Fibroblast of skin of right biceps (primary cell): Measurements from ENCODE around the gene SOX13.

Experiments used
- DNase-seq: peaks from one replicate; pipeline ENCODE4 v3.0.0-alpha.2; 2013

Gene SOX13

DNA sequence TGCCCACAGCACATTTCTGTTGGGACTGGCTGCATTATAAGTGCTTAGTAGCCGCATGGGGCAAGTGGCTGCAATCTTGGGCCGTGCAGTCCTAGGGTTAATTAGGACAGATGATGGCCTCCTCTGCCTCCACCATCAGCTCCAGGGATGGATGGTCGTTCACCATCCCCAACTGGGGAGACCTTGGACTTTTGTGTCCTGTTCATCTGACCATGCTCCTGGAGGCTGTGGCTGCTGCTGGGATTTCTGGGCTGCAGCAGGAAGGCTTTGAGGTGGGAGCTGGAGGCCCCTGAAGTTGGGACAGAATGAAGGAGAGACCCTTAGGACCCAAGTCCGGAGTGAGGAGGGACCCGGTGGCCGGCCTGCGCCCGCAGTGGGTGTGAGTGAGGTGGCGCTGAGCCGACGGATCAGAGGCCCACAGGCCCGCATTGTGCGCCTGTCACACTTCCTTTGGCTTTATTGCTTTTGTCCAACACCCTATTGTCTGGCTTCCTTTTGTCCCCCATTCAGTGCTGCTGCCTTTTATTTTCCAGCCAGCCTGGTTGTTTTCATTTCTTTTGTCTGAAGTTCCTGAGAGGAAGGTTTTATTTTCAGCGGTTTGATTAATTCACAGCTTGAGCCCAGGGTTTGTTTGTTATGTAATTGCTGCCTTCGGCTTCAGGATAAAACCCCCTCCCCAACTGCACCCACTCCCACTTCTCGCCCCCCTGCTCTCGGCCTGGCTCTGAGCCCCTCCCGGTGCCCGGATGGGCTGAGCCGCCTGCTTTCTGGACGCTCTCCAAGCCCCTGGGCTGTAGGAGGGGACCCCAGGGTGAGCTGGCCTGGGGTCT is 35.6 kb downstream of the SOX13 start:
- no peak for DNase-seq

DNA sequence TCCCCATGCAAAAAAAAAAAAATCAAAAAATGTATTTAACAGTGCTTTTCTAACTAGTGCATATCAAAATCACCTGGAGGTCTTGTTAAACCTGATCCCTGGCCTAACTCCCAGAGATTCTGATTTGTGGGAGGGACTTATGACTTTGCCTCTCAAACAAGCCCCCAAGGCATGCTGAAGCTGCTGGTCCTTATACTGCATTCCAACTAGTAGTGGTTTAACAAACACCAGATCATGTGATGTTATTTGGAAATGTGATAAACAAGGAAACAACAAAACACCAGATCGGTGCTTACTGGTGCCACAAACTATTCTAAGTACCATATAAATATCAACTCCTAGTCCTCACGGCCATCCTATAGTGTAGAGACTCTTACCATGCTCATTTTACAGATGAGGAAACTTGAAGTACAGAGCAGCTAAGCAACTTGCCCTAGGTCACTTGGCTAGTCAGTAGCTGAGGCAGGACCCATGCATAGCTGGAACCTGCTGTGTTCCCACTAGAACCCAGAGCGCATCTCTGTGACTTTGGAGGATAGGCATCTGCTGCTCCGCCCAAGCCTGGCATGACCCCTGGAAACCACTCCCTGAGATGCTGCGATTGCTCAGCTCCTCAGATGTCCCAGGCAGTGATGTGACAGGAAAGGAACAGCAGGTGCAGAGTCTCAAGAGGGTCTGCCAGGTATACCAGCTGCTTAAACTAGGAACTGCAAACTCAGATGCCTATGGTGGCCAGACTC is 38.1 kb downstream of the SOX13 start:
- no peak for DNase-seq

- no peak for DNase-seq
These were observed 40.2 kb downstream of the SOX13 start for GRCh38 chr1:204112876-204113730.

GRCh38 chr1:204113896-204114295 is 41.0 kb downstream of the SOX13 start:
- DNase-seq = no peak

DNA sequence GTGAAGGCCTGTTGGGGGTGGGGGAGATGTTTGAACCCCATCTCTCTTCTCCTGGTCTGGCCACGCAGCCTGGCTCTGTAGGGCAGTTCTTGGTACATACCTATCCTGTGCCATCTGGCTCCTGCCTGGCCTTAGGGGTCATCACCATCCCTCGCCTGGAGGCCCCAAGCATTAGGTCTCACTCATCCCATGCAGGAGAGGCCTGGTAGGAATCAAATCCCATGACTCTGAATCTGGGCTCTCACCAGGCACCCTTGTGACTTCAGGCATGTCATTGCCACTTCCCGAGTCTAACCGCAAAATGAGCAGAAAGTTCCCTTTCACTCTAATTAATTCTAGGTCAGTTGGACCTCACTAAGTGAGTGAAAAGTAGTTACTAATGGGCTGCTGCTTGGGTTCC is 41.7 kb downstream of the SOX13 start:
- no peak for DNase-seq

DNA sequence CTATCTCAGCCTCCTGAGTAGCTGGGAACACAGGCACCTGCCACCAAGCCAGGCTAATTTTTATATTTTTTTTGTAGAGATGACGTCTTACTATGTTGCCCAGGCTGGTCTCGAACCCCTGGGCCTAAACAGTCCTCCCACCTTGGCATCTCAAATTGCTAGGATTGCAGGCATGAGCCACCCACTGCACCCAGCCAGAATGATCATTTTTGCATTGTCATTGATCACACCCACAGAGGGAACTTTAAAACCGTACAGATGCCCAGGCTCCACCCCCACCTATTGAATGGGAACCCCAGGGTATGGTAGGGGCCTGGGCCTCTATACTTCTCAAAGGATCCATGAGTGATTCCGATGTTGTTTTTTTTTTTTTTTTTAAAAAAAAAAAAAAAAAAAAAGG is 42.2 kb downstream of the SOX13 start:
- no peak for DNase-seq

DNA sequence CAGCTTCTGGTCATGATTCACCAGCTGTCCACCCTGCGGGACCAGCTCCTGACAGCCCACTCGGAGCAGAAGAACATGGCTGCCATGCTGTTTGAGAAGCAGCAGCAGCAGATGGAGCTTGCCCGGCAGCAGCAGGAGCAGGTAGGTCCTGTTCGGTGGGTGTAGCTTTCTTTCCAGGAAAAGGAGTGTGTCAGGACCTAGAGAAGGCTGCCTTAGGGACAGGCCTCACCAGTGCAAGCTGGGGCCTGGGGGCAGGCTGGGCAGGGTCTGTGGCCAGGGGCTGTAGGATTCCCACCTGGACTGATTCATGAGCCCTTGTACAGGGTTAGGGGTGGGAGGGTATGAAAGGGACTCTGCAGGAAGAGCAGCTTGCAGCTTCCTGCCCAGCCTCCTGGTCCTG is 43.6 kb downstream of the SOX13 start:
- no peak for DNase-seq

DNA sequence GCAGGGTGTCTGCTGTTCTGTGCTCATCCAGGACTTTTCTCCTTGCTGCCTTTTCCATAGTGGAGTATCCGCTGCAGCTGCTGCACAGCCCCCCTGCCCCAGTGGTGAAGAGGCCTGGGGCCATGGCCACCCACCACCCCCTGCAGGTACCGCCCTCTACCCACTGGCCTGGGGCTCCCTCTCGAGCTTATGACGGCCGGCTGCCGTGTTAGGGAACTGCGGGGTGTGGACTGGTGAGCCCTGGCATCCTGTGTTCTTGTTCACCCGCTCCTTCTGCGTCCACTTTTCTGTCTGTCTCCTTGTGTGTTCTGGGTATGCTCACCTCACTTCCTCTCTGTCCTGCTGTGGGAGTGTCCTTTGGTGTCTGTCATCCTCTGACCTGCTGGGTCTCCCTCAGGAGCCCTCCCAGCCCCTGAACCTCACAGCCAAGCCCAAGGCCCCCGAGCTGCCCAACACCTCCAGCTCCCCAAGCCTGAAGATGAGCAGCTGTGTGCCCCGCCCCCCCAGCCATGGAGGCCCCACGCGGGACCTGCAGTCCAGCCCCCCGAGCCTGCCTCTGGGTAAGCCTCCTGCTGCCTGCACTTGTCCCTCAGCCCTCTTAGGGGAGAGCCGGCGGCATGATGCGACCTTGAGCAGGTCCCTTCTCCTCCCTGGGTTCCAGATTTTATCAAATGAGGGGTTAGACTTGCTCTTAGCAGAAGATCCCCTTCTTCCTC is 49.1 kb downstream of the SOX13 start:
- DNase-seq = no peak

DNA sequence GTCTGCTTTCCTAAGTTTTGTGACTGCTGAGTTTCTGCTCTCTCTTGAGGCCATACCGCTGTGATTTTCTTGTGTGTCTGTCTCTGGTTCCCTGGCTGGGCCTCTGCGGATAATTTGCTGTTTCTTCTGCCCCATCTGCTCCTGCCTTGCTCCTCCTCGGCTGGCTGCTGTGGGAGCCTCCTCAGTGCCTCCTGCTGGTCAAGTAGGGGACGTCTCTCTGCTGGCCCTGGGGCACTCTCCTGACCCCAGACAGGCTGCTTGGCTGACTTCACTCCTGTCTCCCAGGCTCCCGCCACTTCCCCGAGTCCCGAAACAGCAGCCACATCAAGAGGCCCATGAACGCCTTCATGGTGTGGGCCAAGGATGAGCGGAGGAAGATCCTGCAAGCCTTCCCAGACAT is 50.5 kb downstream of the SOX13 start:
- no peak for DNase-seq

- no peak for DNase-seq
These were observed 51.7 kb downstream of the SOX13 start for GRCh38 chr1:204124639-204125038.

- no peak for DNase-seq
These were observed 52.9 kb downstream of the SOX13 start for GRCh38 chr1:204125759-204126351.

- DNase-seq = no peak
These were observed 53.5 kb downstream of the SOX13 start for GRCh38 chr1:204126386-204126785.

DNA sequence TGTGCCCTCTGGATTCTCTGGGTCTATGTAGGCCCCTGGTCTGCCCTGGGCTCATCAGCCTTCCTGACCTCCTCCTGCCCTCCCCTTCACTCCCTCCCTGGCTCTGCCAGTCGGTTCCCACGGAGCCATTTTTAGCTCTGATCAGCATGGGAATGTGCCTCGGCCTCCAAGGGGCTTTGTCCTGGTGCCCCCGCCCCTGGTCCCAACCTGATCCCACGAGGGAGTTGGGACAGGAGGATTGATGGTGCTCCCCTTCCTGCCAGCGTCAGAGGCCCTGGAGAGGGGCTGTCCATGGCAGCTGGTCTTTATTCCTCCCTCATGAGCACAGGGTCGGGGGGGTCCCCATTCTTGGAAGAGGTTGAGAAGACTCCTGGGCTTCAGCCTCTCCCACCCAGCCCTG is 54.0 kb downstream of the SOX13 start:
- DNase-seq = no peak

DNA sequence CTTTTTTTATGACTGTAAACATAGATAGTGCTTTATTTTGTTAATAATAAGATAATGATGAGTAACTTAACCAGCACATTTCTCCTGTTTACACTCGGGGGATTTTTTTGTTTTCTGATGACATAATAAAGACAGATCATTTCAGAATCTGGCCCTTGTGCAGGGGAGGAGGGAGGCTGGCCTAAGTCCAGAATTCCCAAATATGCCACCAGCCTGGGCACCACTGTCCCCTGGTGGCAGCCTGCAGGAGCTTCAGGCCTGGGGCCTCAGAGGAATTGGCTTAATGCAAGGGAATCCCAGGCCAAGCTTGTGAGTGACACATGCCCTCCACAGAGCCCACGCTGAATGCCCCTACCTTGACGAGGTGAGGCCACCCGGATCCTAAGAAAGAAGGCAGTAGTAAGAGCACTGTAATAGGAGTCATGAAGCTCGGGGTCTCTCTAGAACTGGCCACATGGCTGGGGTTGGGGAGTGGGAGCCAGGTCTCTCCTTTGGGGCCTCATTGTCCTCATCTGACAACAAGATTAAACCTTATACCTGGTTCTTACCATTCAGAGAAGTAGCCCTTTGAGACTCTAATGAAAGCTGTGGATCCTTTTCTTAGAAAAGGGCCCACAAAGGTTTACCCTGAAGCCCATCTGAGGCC is 54.8 kb downstream of the SOX13 start:
- DNase-seq = peak; percentile 85

- no peak for DNase-seq
These were observed 55.6 kb downstream of the SOX13 start for GRCh38 chr1:204128464-204128963.

DNA sequence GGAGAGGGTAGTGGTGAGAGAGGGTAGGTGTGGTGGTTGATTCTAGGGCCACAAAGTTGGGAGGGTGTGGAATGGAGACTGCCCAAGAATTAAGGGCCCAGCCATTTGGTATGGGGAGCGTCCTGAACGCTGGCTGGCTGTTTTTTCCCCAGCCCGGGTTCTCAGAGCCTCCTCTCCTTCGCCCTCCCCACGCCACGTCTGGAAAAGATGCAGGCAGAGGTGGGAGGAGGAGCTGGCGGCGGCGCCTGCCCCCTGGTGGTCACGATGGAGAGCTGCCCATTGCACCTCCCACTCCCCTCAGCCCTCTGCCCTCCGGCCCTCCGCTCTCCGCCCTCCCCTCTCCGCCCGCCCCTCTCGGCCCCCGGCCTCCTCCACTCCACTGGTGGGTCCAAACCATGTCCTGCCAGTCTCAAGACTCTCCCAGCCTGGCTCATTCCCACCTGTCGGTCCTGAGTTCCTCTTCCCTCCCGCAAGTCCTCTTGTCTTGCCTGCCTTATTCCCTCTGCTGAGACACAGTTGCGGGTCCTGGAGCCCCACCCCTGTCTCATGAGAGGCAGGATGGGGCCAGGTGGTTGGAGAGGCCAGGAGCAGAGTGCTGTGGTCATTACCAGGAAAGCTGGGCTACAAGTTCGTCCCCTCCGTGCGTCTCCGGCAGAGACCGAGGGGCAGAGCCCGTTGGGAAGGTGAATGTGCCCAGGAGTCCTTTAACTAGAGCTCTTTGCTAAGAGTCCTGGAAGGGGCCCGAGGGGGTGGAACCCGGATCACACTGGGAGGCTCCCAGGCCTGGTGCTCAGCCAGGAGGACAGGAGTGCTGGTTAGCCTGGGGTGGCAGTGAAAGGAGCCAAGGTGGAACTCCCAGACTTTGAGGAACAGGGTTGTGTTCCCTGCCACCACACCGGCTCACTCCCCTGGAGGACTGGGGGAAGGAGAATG is 56.3 kb downstream of the SOX13 start:
- peak; percentile 70 for DNase-seq

DNA sequence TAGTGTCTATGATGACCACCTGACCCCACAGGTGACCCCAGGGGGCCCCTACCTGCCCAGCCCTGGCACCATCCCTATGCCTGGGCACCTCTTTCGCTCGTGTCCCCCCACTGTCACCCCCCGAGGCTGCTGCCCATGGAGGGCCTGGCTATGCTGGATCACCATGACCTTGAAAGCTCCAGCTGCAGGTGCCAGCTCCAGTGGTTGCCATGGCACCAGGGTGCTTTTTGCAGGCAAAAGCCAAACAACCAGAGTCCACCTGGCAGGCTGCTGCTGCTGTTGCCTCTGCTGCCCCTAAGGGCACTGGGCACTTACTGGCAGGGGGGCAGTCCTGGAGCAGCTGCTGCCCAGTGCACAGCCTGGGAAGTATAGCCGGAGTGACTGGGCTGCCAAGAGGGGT is 57.3 kb downstream of the SOX13 start:
- no peak for DNase-seq

DNA sequence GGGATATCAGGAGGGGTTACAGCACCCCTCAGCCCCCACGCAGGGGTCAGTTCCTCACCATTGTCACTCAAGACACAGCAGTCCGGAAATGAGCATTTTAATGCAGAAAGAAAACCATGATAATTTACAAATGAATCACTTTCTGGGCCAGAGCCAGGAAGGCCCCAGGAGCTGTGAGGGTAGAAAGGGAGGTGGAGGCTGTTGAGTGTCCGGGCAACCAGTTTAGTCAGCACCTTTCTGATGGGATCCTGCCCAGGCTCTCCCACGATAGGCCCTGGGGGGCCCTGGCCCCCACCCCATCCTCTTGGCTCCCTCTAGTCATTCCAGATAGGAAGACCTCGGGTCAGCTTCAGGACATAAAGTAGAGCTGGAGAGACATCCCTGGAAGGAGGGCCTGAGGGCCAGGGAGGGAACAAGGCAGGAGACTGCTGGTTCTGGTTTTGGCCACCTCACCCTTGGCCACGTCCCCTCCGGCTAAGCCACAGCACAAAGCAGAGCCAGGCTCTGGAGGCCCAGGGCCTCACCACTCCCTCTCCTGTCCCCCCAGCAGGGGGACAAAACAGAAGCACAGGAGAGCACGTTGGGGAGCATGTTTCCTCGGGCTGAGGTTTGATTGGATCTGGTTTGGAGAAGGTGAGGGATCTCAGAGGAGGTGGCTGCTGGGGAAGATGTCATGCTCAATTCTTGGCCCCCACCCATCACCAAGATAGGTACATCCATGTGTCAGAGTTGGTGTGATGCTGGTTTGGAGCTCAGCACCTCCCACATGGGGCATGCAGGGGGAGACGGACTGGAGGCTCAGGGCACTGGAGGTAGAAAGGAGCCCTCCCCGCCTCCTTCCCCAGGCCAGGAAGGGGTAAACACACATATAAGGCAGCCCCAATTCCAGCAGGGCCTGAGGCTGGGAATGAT is 58.3 kb downstream of the SOX13 start:
- peak; percentile 92 for DNase-seq

DNA sequence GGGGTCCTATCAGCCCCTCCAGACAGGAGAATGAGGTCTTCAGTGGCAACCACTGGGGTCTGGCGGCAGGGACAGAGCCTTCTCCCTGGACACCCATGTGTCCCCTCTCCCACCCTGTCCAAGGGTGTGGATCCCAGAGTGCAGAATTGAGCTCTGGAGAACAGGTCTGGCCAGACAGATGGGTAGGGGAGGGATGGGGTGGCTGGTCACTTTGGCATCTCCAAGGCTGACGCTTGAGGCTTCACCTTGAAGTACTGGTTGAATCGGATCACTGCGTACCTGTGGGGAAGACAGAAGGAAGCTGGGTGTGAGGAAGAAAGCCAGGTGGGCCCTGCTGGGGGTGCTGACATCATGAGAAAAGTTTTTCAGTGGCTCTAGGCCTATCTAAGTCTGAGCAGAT is 59.1 kb downstream of the SOX13 start:
- no peak for DNase-seq
